ENCODE results near the gene FHAD1. TPM values are rescaled to one million over a fixed set of nuclear protein-coding genes. Genes with fewer than 3 reads are reported as not detected.
"Not testable (repeated sequence)": the region's sequence is repeated elsewhere in the genome, so short reads cannot be mapped to it uniquely, and the experiment has no call there.

Gene FHAD1
- total and polyA plus RNA-seq, 2 of the 13 experiments (the other 11 are each of a cell fraction or from before 2014, with no cell fraction given): not detected

- H3K27me3 ChIP-seq (ENCODE audit: control insufficient read depth in 1 of 2, insufficient read depth in 2 of 2, low read length in 2 of 2): peaks cover 2 to 48% of the 10 kb centered on the region in 2 experiments; a peak in 4 of 5 replicates
- in situ Hi-C loops (cut with HindIII; ENCODE audit: extremely low pct_ligation_motif_present, low pct_unique_long_range_greater_than_20kb) (no loop called here), intact Hi-C loops (cut with micrococcal nuclease; ENCODE audit: unreplicated experiment) (no loop called here)
- ChIA-PET POLR2A (no interaction called here), CTCF (ENCODE audit: low intra/inter-chr PET ratio, low total read pairs) (no interaction called here)
- no peak for DNase-seq (ENCODE audit: low spot score)
- H3K9ac ChIP-seq (ENCODE audit: insufficient read depth, low read depth, low read length): no peak overlapping the region
- H3K36me3 ChIP-seq (replicated peaks in 1 of 2; ENCODE audit: control insufficient read depth in 1 of 2, insufficient read depth in 2 of 2, low read length in 2 of 2): no peaks in the 10 kb centered on the region
- no peaks in the 10 kb centered on the region for H3K9me3 ChIP-seq (ENCODE audit: low read length)
- no peaks in the 10 kb centered on the region for H3K79me2 ChIP-seq (ENCODE audit: insufficient read depth, low read length)
- H3K4me2 ChIP-seq (ENCODE audit: low read depth, low read length): no peak overlapping the region
- WGBS (ENCODE audit: low lambda C conversion rate): 29% methylated on average over 14 of the region's 15 CpGs
- FAIRE-seq: no peak
- H4K20me1 ChIP-seq (ENCODE audit: insufficient read depth, low read length): no peaks in the 10 kb centered on the region
- BruUV-seq (replicated peaks): no TSS peak
- no peak overlapping the region for H2AFZ ChIP-seq (ENCODE audit: low read length)
- no peak overlapping the region for H3K4me3 ChIP-seq (replicated peaks in 1 of 3; ENCODE audit: insufficient read depth in 1 of 3, low read depth in 2 of 3, low read length in 3 of 3)
- H3K4me1 ChIP-seq (ENCODE audit: insufficient read depth, low read length): peaks cover 12% of the 10 kb centered on the region
- TF ChIP-seq ZFP36 (IDR thresholded peaks at IDR 0.05; ENCODE audit: borderline replicate concordance, low read depth, low read length, partially characterized antibody) (no peak), ZNF703 (CRISPR knock-in tag; IDR thresholded peaks at IDR 0.05; ENCODE audit: borderline replicate concordance) (no peak), TCF7 (IDR thresholded peaks at IDR 0.05; ENCODE audit: low read depth) (no peak), HINFP (CRISPR knock-in tag; IDR thresholded peaks at IDR 0.05; ENCODE audit: low read depth) (no peak), IRX3 (CRISPR knock-in tag; IDR thresholded peaks at IDR 0.05; ENCODE audit: borderline replicate concordance, low read depth) (no peak), SALL2 (CRISPR knock-in tag; IDR thresholded peaks at IDR 0.05) (no peak), KLF11 (CRISPR knock-in tag; IDR thresholded peaks at IDR 0.05) (no peak), ZMAT5 (CRISPR knock-in tag; IDR thresholded peaks at IDR 0.05; ENCODE audit: borderline replicate concordance, low read depth) (no peak), ZNF557 (CRISPR knock-in tag; IDR thresholded peaks at IDR 0.05) (no peak), NBN (conservative IDR thresholded peaks at IDR 0.05) (no peak), KDM3A (CRISPR knock-in tag; IDR thresholded peaks at IDR 0.05; ENCODE audit: low read depth) (no peak), MED8 (CRISPR knock-in tag; IDR thresholded peaks at IDR 0.05; ENCODE audit: insufficient replicate concordance) (no peak), GABPB1 (CRISPR knock-in tag; IDR thresholded peaks at IDR 0.05) (no peak)
- ATAC-seq: no peak
- H3K27ac ChIP-seq (ENCODE audit: extremely low read length, insufficient read depth, low read length): no peak overlapping the region
These were observed 141.3 kb downstream of the FHAD1 start for GRCh38 chr1:15388201-15388880.

- H3K9ac ChIP-seq (ENCODE audit: insufficient read depth, low read depth, low read length); ATAC-seq; POLR2A ChIA-PET; in situ Hi-C loops (cut with HindIII; ENCODE audit: extremely low pct_ligation_motif_present, low pct_unique_long_range_greater_than_20kb); H3K9me3 ChIP-seq (ENCODE audit: low read length); H4K20me1 ChIP-seq (ENCODE audit: insufficient read depth, low read length); H3K36me3 ChIP-seq (replicated peaks in 1 of 2; ENCODE audit: control insufficient read depth in 1 of 2, insufficient read depth in 2 of 2, low read length in 2 of 2); intact Hi-C loops (cut with micrococcal nuclease; ENCODE audit: unreplicated experiment); BruUV-seq (replicated peaks); FAIRE-seq; H2AFZ ChIP-seq (ENCODE audit: low read length); H3K4me3 ChIP-seq (replicated peaks in 1 of 3; ENCODE audit: insufficient read depth in 1 of 3, low read depth in 2 of 3, low read length in 3 of 3); H3K79me2 ChIP-seq (ENCODE audit: insufficient read depth, low read length); DNase-seq (ENCODE audit: low spot score); CTCF ChIA-PET (ENCODE audit: low intra/inter-chr PET ratio, low total read pairs); H3K4me2 ChIP-seq (ENCODE audit: low read depth, low read length); H3K27ac ChIP-seq (ENCODE audit: extremely low read length, insufficient read depth, low read length): not testable (repeated sequence)
- Histone ChIP-seq H3K27me3 (ENCODE audit: control insufficient read depth in 1 of 2, insufficient read depth in 2 of 2, low read length in 2 of 2) (peaks cover 3 to 33% of the 10 kb centered on the region in 2 experiments; a peak in 4 of 5 replicates), H3K4me1 (ENCODE audit: insufficient read depth, low read length) (peaks cover 19% of the 10 kb centered on the region)
- WGBS (ENCODE audit: low lambda C conversion rate): 56% methylated on average over 8 of the region's 8 CpGs
These were observed 142.8 kb downstream of the FHAD1 start for GRCh38 chr1:15389828-15390227.

All from HepG2 (cell line).